Upper lobe of right lung (tissue), 1 donor: ENCODE results near the gene PTPRN2. TPM values are rescaled to one million over a fixed set of nuclear protein-coding genes. Genes with fewer than 3 reads are reported as not detected.

Experiments
- ATAC-seq: fragments of 200-7000 bp; cut with Tn5 transposase; one replicate; pipeline ENCODE4 v1.9.1; 2020; ENCODE audit warnings: mild to moderate bottlenecking, moderate library complexity
- DNase-seq: peaks from one replicate; pipeline ENCODE4 v3.0.0-alpha.2; 2020
- H3K27ac ChIP-seq: fragments of 200-600 bp; one replicate; pipeline ENCODE4 v1.8.0; 2022
- H3K27me3 ChIP-seq: fragments of 200-600 bp; one replicate; pipeline ENCODE4 v1.8.0; 2022; ENCODE audit warnings: mild to moderate bottlenecking
- H3K36me3 ChIP-seq: fragments of 200-600 bp; one replicate; pipeline ENCODE4 v1.8.0; 2022
- H3K4me1 ChIP-seq: fragments of 200-600 bp; one replicate; pipeline ENCODE4 v1.8.0; 2022
- H3K4me3 ChIP-seq: fragments of 200-600 bp; one replicate; pipeline ENCODE4 v1.8.0; 2022; ENCODE audit warnings: mild to moderate bottlenecking
- H3K9me3 ChIP-seq: fragments of 200-600 bp; one replicate; pipeline ENCODE4 v1.8.0; 2022
- CTCF ChIP-seq: fragments of 200-600 bp; IDR thresholded peaks from one replicate; pipeline ENCODE4 v1.8.0; 2022; ENCODE audit warnings: antibody characterized with exemption
- intact Hi-C: fragments of 100-400 bp; cut with DNase I; formaldehyde crosslinking; loops from one replicate; pipeline ENCODE4 v1.11.0; 2022
- total RNA-seq: library from RNA; stranded (reverse); fragmentation: NEBNext Ultra II Directional; extraction: Animal tissue kit (Norgen Biotek cat#: 25700); gene quantifications from one replicate; pipeline ENCODE4 v1.2.1, GENCODE V29; 2021
- donor health status: DM: no; HTN: yes; CAD: no; lungs with severe emphysema.

PTPRN2 gene
- total RNA-seq, 1 donor from 2014 or later = 4.9 TPM

GRCh38 chr7:157831143-157831905, 756.3 kb downstream of the PTPRN2 start:
- H3K9me3 ChIP-seq = no peaks in the 10 kb centered on the region
- ATAC-seq = no peak
- DNase-seq = peak; percentile 56

GRCh38 chr7:157830331-157830730, 757.3 kb downstream of the PTPRN2 start:
- Histone ChIP-seq H3K27ac (no peak overlapping the region), H3K36me3 (no peaks in the 10 kb centered on the region), H3K4me3 (no peak overlapping the region), H3K4me1 (no peaks in the 10 kb centered on the region), H3K9me3 (no peaks in the 10 kb centered on the region), H3K27me3 (peaks cover 5% of the 10 kb centered on the region)
- DNase-seq = peak; percentile 52
- intact Hi-C loops = no loop called here
- TF ChIP-seq CTCF = no peak
- no peak for ATAC-seq

More at GRCh38 chr7:157831143-157831905, 756.3 kb downstream of the PTPRN2 start:
- no peaks in the 10 kb centered on the region for H3K36me3 ChIP-seq
- intact Hi-C loops = no loop called here
- no peak overlapping the region for H3K4me3 ChIP-seq
- H3K4me1 ChIP-seq = no peaks in the 10 kb centered on the region
- H3K27me3 ChIP-seq = peaks cover 5% of the 10 kb centered on the region
- H3K27ac ChIP-seq = no peak overlapping the region
- no peak for TF ChIP-seq CTCF

GRCh38 chr7:157829491-157829890, 758.1 kb downstream of the PTPRN2 start:
- TF ChIP-seq CTCF = no peak
- Histone ChIP-seq H3K36me3 (no peaks in the 10 kb centered on the region), H3K4me3 (no peak overlapping the region), H3K4me1 (no peaks in the 10 kb centered on the region), H3K9me3 (no peaks in the 10 kb centered on the region), H3K27me3 (peaks cover 5% of the 10 kb centered on the region), H3K27ac (no peak overlapping the region)
- DNase-seq = peak; percentile 58
- ATAC-seq = no peak
- intact Hi-C loops = no loop called here

GRCh38 chr7:157828881-157829280, 758.7 kb downstream of the PTPRN2 start:
- H3K4me1 ChIP-seq = no peaks in the 10 kb centered on the region
- ATAC-seq = no peak
- no peak for TF ChIP-seq CTCF
- no peaks in the 10 kb centered on the region for H3K36me3 ChIP-seq
- H3K27ac ChIP-seq = no peak overlapping the region
- no peak overlapping the region for H3K4me3 ChIP-seq
- peaks cover 5% of the 10 kb centered on the region for H3K27me3 ChIP-seq
- intact Hi-C loops = no loop called here
- no peaks in the 10 kb centered on the region for H3K9me3 ChIP-seq
- DNase-seq = no peak

- Histone ChIP-seq H3K36me3 (no peaks in the 10 kb centered on the region), H3K4me1 (no peaks in the 10 kb centered on the region), H3K27me3 (peaks cover 5% of the 10 kb centered on the region), H3K4me3 (no peak overlapping the region), H3K9me3 (no peaks in the 10 kb centered on the region), H3K27ac (no peak overlapping the region)
- TF ChIP-seq CTCF = no peak
- ATAC-seq (no peak), DNase-seq (no peak)
- intact Hi-C loops = no loop called here
Observed at GRCh38 chr7:157828190-157828589, 759.4 kb downstream of the PTPRN2 start.

GRCh38 chr7:157827863-157828160, 759.8 kb downstream of the PTPRN2 start:
- ATAC-seq = no peak
- intact Hi-C loops = no loop called here

More at GRCh38 chr7:157827863-157828160, 759.8 kb downstream of the PTPRN2 start:
- no peak for TF ChIP-seq CTCF
- H3K36me3 ChIP-seq = no peaks in the 10 kb centered on the region
- no peak overlapping the region for H3K4me3 ChIP-seq
- H3K9me3 ChIP-seq = no peaks in the 10 kb centered on the region
- H3K27me3 ChIP-seq = peaks cover 5% of the 10 kb centered on the region
- no peak overlapping the region for H3K27ac ChIP-seq
- H3K4me1 ChIP-seq = no peaks in the 10 kb centered on the region
- peak; percentile 30 for DNase-seq
